Tibial artery (tissue), 4 donors: Measurements from ENCODE around the gene KRT76.

ENCODE experiments used
- DNase-seq, 2 donors: peaks; one replicate each; pipeline ENCODE4 v3.0.0-alpha.2; 2019
- H3K27ac ChIP-seq, 2 donors: fragments of 200-600 bp; sonication (generic) in 1 of 2; 1 replicate in 1 of 2; 2 replicates in 1 of 2; pipeline ENCODE4 v1.5.1; 2018 to 2019; ENCODE audit warnings: mild to moderate bottlenecking in 1 of 2
- H3K27me3 ChIP-seq, 2 donors: fragments of 200-600 bp; sonication (generic) in 1 of 2; one replicate each; pipeline versions ENCODE4 v1.5.1 to v1.6.0; 2016 to 2019
- H3K36me3 ChIP-seq, 3 donors: fragments of 200-600 bp; sonication (generic) in 2 of 3; one replicate each; pipeline ENCODE4 v1.5.1; 2016 to 2019; ENCODE audit warnings: mild to moderate bottlenecking in 2 of 3
- H3K4me1 ChIP-seq, 4 donors: fragments of 200-600 bp; sonication (generic) in 2 of 4; 1 replicate in 3 of 4; 2 replicates in 1 of 4; pipeline ENCODE4 v1.5.1; 2016 to 2019
- H3K4me3 ChIP-seq, 2 donors: fragments of 200-600 bp; sonication (generic) in 1 of 2; 1 replicate in 1 of 2; 2 replicates in 1 of 2; pipeline ENCODE4 v1.5.1; 2018 to 2019; ENCODE audit warnings: mild to moderate bottlenecking in 2 of 2
- H3K9me3 ChIP-seq, 3 donors: fragments of 200-600 bp; sonication (generic) in 1 of 3; one replicate each; pipeline ENCODE4 v1.5.1; 2016 to 2019
- intact Hi-C: fragments of 100-400 bp; cut with DNase I; formaldehyde crosslinking; loops from one replicate; pipeline ENCODE4 v1.15.0; 2023; ENCODE audit warnings: low total_unique reads
- TF ChIP-seq, protein P1 (sequence below), 2 experiments: fragments of 200-600 bp in 1 of 2; fragments of 450-650 bp in 1 of 2; IDR thresholded peaks; one replicate each; pipeline ENCODE4 v1.5.1; 2017 to 2019; ENCODE audit warnings: antibody characterized with exemption in 2 of 2, mild to moderate bottlenecking in 1 of 2, moderate library complexity in 1 of 2

Gene KRT76

GRCh38 chr12:52794479-52795331, 17.6 kb upstream of the KRT76 start:
- intact Hi-C loops, result no loop called here
- Histone ChIP-seq H3K9me3 (no peaks in the 10 kb centered on the region), H3K4me1 (peaks cover 0 to 8% (median 2%) of the 10 kb centered on the region in 4 donors), H3K4me3 (no peak overlapping the region), H3K36me3 (no peaks in the 10 kb centered on the region), H3K27me3 (peaks cover 0 to 26% of the 10 kb centered on the region in 2 donors), H3K27ac (no peak overlapping the region)
- TF ChIP-seq, protein P1, sequence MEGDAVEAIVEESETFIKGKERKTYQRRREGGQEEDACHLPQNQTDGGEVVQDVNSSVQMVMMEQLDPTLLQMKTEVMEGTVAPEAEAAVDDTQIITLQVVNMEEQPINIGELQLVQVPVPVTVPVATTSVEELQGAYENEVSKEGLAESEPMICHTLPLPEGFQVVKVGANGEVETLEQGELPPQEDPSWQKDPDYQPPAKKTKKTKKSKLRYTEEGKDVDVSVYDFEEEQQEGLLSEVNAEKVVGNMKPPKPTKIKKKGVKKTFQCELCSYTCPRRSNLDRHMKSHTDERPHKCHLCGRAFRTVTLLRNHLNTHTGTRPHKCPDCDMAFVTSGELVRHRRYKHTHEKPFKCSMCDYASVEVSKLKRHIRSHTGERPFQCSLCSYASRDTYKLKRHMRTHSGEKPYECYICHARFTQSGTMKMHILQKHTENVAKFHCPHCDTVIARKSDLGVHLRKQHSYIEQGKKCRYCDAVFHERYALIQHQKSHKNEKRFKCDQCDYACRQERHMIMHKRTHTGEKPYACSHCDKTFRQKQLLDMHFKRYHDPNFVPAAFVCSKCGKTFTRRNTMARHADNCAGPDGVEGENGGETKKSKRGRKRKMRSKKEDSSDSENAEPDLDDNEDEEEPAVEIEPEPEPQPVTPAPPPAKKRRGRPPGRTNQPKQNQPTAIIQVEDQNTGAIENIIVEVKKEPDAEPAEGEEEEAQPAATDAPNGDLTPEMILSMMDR (IDR thresholded peaks at IDR 0.05), result no peak
- DNase-seq, result no peak

DNA sequence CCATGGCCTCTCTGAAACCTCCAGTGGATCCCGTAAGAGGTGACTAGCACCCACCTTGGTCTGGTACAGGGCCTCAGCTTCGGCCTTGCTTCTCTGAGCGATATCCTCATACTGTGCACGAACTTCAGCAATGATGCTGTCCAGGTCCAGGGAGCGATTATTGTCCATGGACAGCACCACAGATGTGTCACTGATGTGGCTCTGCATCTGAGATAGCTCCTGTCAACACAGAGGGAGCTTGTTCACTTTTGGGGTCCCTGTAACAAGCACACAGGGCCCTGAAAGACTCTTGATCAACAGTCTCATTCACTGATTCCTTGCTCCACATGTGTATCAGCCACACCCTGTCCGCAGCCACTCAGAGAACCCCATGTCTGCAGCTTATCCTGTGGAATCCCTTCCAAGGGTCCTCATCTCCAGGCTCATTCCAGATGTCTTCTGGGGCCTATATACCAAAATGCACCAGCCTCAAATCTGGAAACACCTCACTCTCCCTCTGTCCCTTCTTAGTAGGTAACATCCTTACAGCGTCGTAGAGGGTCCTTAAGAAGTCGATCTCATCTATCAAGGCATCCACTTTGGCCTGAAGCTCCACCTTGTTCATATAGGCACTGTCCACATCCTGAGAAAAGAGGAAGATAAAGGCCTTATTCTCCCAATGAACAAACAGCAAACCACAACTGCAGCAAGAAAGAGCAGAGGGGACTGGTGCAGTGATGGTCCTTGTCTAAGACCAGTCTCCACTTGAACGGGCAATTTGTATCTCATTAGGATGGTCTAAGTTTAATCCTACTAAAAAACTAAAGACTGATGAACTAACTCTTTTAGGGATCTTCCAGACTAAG, 15.3 kb upstream of the KRT76 start:
- intact Hi-C loops, result no loop called here
- Histone ChIP-seq H3K4me3 (no peak overlapping the region), H3K27ac (no peak overlapping the region), H3K4me1 (peaks cover 0 to 8% (median 2%) of the 10 kb centered on the region in 4 donors), H3K36me3 (no peaks in the 10 kb centered on the region), H3K9me3 (no peaks in the 10 kb centered on the region), H3K27me3 (peaks cover 0 to 34% of the 10 kb centered on the region in 2 donors)
- DNase-seq, result no peak
- TF ChIP-seq, protein P1 (IDR thresholded peaks at IDR 0.05), result no peak

- H3K4me3 ChIP-seq, result no peak overlapping the region
- H3K36me3 ChIP-seq, result no peaks in the 10 kb centered on the region
- DNase-seq, result no peak
- peaks cover 0 to 8% (median 2%) of the 10 kb centered on the region in 4 donors for H3K4me1 ChIP-seq
- TF ChIP-seq, protein P1 (IDR thresholded peaks at IDR 0.05), result no peak
- no peak overlapping the region for H3K27ac ChIP-seq
- intact Hi-C loops, result no loop called here
- H3K27me3 ChIP-seq, result peaks cover 0 to 34% of the 10 kb centered on the region in 2 donors
- no peaks in the 10 kb centered on the region for H3K9me3 ChIP-seq
Measured at GRCh38 chr12:52791271-52792184, 14.4 kb upstream of the KRT76 start.

GRCh38 chr12:52790427-52791270, 13.5 kb upstream of the KRT76 start:
- Histone ChIP-seq H3K27ac (no peak overlapping the region), H3K4me1 (peaks cover 0 to 8% (median 2%) of the 10 kb centered on the region in 4 donors), H3K36me3 (no peaks in the 10 kb centered on the region), H3K27me3 (peaks cover 0 to 35% of the 10 kb centered on the region in 2 donors), H3K4me3 (no peak overlapping the region), H3K9me3 (no peaks in the 10 kb centered on the region)
- TF ChIP-seq, protein P1 (IDR thresholded peaks at IDR 0.05), result no peak
- DNase-seq, result no peak
- intact Hi-C loops, result no loop called here
